Esophagus squamous epithelium (tissue), 5 donors: ENCODE measurements around the gene IP6K3. TPM values are rescaled to one million over a fixed set of nuclear protein-coding genes. Genes with fewer than 3 reads are reported as not detected.

Experiments used
- DNase-seq: peaks from one replicate; lab custom pipeline; 2025; lab: John Stamatoyannopoulos, UW
- H3K27ac ChIP-seq, 4 donors: fragments of 200-600 bp; sonication (generic); one replicate each; pipeline ENCODE4 v1.5.1; 2016 to 2019; ENCODE audit warnings: mild to moderate bottlenecking in 1 of 4
- H3K27me3 ChIP-seq, 4 donors: fragments of 200-600 bp; sonication (generic); 1 replicate in 3 of 4; 2 replicates in 1 of 4; pipeline versions ENCODE4 v1.5.1 to v1.6.0; 2017 to 2021; ENCODE audit warnings: antibody characterized with exemption in 1 of 4
- H3K36me3 ChIP-seq, 3 donors: fragments of 200-600 bp; sonication (generic); one replicate each; pipeline ENCODE4 v1.5.1; 2016 to 2019
- H3K4me1 ChIP-seq, 3 donors: fragments of 200-600 bp; sonication (generic); one replicate each; pipeline ENCODE4 v1.5.1; 2017 to 2019
- H3K4me3 ChIP-seq, 4 donors: fragments of 200-600 bp; sonication (generic); 1 replicate in 3 of 4; 2 replicates in 1 of 4; pipeline ENCODE4 v1.5.1; 2016 to 2019; ENCODE audit warnings: mild to moderate bottlenecking in 2 of 4, moderate library complexity in 1 of 4
- H3K9me3 ChIP-seq, 3 donors: fragments of 200-600 bp; sonication (generic); one replicate each; pipeline ENCODE4 v1.5.1; 2016 to 2019
- CTCF ChIP-seq, 6 experiments: fragments of 450-650 bp in 4 of 6; fragments of 200-600 bp in 2 of 6; sonication (generic) in 2 of 6; IDR thresholded peaks; one replicate each; pipeline ENCODE4 v1.5.1; 2016 to 2019; ENCODE audit warnings: antibody characterized with exemption in 6 of 6, mild to moderate bottlenecking in 4 of 6, moderate library complexity in 4 of 6
- POLR2A ChIP-seq, 4 donors: fragments of 450-650 bp; IDR thresholded peaks; one replicate each; pipeline ENCODE4 v1.6.1; 2017; ENCODE audit warnings: antibody characterized with exemption in 4 of 4, mild to moderate bottlenecking in 4 of 4, moderate library complexity in 3 of 4
- WGBS, 2 donors: methylation state at CpG; one replicate each; pipeline ENCODE4 v1.1.5; 2018; 5-methylcytosine and 5-hydroxymethylcytosine counted together
- intact Hi-C: fragments of 100-400 bp; cut with DNase I; formaldehyde crosslinking; loops from one replicate; pipeline ENCODE4 v1.15.0; 2022
- total RNA-seq, 4 donors: library from RNA; depleted of rRNA; stranded (reverse); fragments of >200 nt; gene quantifications; one replicate each; pipeline ENCODE4 v1.1.0, GENCODE V29; 2016
- donor health status: DM: yes; HTN: yes; CAD: no.

The IP6K3 gene
- total RNA-seq, 4 donors from 2014 or later, result 0.75 to 5.5 (median 1.7) TPM; not detected in 1

- intact Hi-C loops, result no loop called here
- Histone ChIP-seq H3K27me3 (no peaks in the 10 kb centered on the region), H3K4me1 (peaks cover 39 to 94% (median 84%) of the 10 kb centered on the region in 3 donors), H3K4me3 (no peak overlapping the region), H3K27ac (peak overlapping the region; percentile 40 to 73 (median 58)), H3K36me3 (peaks cover 7 to 66% (median 16%) of the 10 kb centered on the region in 3 donors), H3K9me3 (no peaks in the 10 kb centered on the region)
- DNase-seq, result no peak
- 40 to 79% methylated on average over 1 to 10 of the region's 10 CpGs for WGBS, 2 donors
- TF ChIP-seq CTCF (IDR thresholded peaks at IDR 0.05) (no peak), POLR2A (IDR thresholded peaks at IDR 0.05) (no peak)
Observed at GRCh38 chr6:33696076-33696475, 50.6 kb downstream of the IP6K3 start.

- 45% methylated on average over 2 of the region's 16 CpGs; no CpG with 5 or more reads in 1 of the 2 donors for WGBS, 2 donors
- Histone ChIP-seq H3K9me3 (no peaks in the 10 kb centered on the region), H3K4me3 (no peak overlapping the region), H3K27me3 (no peaks in the 10 kb centered on the region), H3K27ac (peak overlapping the region; percentile 40 to 73 (median 58)), H3K4me1 (peaks cover 34 to 88% (median 80%) of the 10 kb centered on the region in 3 donors), H3K36me3 (peaks cover 13 to 72% (median 20%) of the 10 kb centered on the region in 3 donors)
- intact Hi-C loops, result no loop called here
- TF ChIP-seq CTCF (IDR thresholded peaks at IDR 0.05), result no peak
- no peak for TF ChIP-seq POLR2A (IDR thresholded peaks at IDR 0.05)
- no peak for DNase-seq
Observed at GRCh38 chr6:33695451-33695887, 51.2 kb downstream of the IP6K3 start.

- intact Hi-C loops, result no loop called here
- Histone ChIP-seq H3K9me3 (no peaks in the 10 kb centered on the region), H3K36me3 (peaks cover 14 to 77% (median 20%) of the 10 kb centered on the region in 3 donors), H3K27ac (peak overlapping the region; percentile 40 to 73 (median 58)), H3K27me3 (no peaks in the 10 kb centered on the region), H3K4me1 (peaks cover 31 to 83% (median 75%) of the 10 kb centered on the region in 3 donors), H3K4me3 (no peak overlapping the region)
- no peak for TF ChIP-seq CTCF (IDR thresholded peaks at IDR 0.05)
- TF ChIP-seq POLR2A (IDR thresholded peaks at IDR 0.05), result no peak
- no peak for DNase-seq
- WGBS, 2 donors, result 53 to 83% methylated on average over 1 to 5 of the region's 5 CpGs
Observed at GRCh38 chr6:33694977-33695376, 51.7 kb downstream of the IP6K3 start.

GRCh38 chr6:33694401-33694931, 52.2 kb downstream of the IP6K3 start:
- TF ChIP-seq CTCF (IDR thresholded peaks at IDR 0.05), result no peak
- TF ChIP-seq POLR2A (IDR thresholded peaks at IDR 0.05), result no peak
- H3K9me3 ChIP-seq, result no peaks in the 10 kb centered on the region
- no peak for DNase-seq
- intact Hi-C loops, result no loop called here
- peaks cover 14 to 82% (median 20%) of the 10 kb centered on the region in 3 donors for H3K36me3 ChIP-seq
- peaks cover 31 to 78% (median 71%) of the 10 kb centered on the region in 3 donors for H3K4me1 ChIP-seq
- peak overlapping the region; percentile 40 to 73 (median 58) for H3K27ac ChIP-seq
- 28 to 31% methylated on average over 10 to 12 of the region's 19 CpGs for WGBS, 2 donors
- H3K27me3 ChIP-seq, result no peaks in the 10 kb centered on the region
- no peak overlapping the region for H3K4me3 ChIP-seq
